Tibial nerve (tissue), 4 donors: ENCODE measurements around the gene SLC25A13. TPM values are rescaled to one million over a fixed set of nuclear protein-coding genes. Genes with fewer than 3 reads are reported as not detected.

ENCODE experiments used
- DNase-seq, 2 donors: peaks; one replicate each; pipeline ENCODE4 v3.0.0-alpha.2; 2019; ENCODE audit warnings: low spot score in 2 of 2
- H3K27ac ChIP-seq, 4 donors: fragments of 200-600 bp; sonication (generic) in 3 of 4; one replicate each; pipeline ENCODE4 v1.5.1; 2017 to 2019; ENCODE audit warnings: mild to moderate bottlenecking in 1 of 4
- H3K27me3 ChIP-seq, 2 donors: fragments of 200-600 bp; sonication (generic) in 1 of 2; one replicate each; pipeline versions ENCODE4 v1.5.1 to v1.6.0; 2017 to 2019
- H3K36me3 ChIP-seq, 3 donors: fragments of 200-600 bp; sonication (generic); one replicate each; pipeline ENCODE4 v1.5.1; 2018 to 2019
- H3K4me1 ChIP-seq, 4 donors: fragments of 200-600 bp; sonication (generic) in 3 of 4; one replicate each; pipeline ENCODE4 v1.5.1; 2017 to 2019
- H3K4me3 ChIP-seq, 4 donors: fragments of 200-600 bp; sonication (generic) in 3 of 4; one replicate each; pipeline ENCODE4 v1.5.1; 2017 to 2019; ENCODE audit warnings: mild to moderate bottlenecking in 1 of 4, moderate library complexity in 1 of 4
- H3K9me3 ChIP-seq, 4 donors: fragments of 200-600 bp; sonication (generic) in 3 of 4; one replicate each; pipeline ENCODE4 v1.5.1; 2017 to 2019
- EP300 ChIP-seq, 2 donors: sonication (generic); formaldehyde crosslinking; IDR thresholded peaks; one replicate each; pipeline ENCODE4 v1.6.1; 2017; ENCODE audit warnings: antibody characterized with exemption in 2 of 2, mild to moderate bottlenecking in 1 of 2
- POLR2A ChIP-seq, 2 donors: fragments of 450-650 bp; IDR thresholded peaks; one replicate each; pipeline ENCODE4 v1.6.1; 2017; ENCODE audit warnings: antibody characterized with exemption in 2 of 2, mild to moderate bottlenecking in 2 of 2, moderate library complexity in 2 of 2
- WGBS, 2 donors: methylation state at CpG; one replicate each; pipeline ENCODE4 v1.1.5; 2018; 5-methylcytosine and 5-hydroxymethylcytosine counted together
- total RNA-seq, 4 donors: library from RNA; depleted of rRNA; stranded (reverse); fragments of >200 nt; gene quantifications; one replicate each; pipeline ENCODE4 v1.1.0, GENCODE V29; 2016
- TF ChIP-seq, protein P1 (sequence below), 5 experiments: fragments of 200-600 bp in 3 of 5; fragments of 450-650 bp in 2 of 5; sonication (generic) in 3 of 5; IDR thresholded peaks; one replicate each; pipeline ENCODE4 v1.5.1; 2016 to 2019; ENCODE audit warnings: antibody characterized with exemption in 5 of 5, mild to moderate bottlenecking in 3 of 5, moderate library complexity in 2 of 5

SLC25A13 gene
- total RNA-seq, 4 donors from 2014 or later = 22.2 to 42.2 (median 29.6) TPM

GRCh38 chr7:96151889-96152288, 170.0 kb downstream of the SLC25A13 start:
- no peak for TF ChIP-seq EP300 (IDR thresholded peaks at IDR 0.05)
- TF ChIP-seq, protein P1, sequence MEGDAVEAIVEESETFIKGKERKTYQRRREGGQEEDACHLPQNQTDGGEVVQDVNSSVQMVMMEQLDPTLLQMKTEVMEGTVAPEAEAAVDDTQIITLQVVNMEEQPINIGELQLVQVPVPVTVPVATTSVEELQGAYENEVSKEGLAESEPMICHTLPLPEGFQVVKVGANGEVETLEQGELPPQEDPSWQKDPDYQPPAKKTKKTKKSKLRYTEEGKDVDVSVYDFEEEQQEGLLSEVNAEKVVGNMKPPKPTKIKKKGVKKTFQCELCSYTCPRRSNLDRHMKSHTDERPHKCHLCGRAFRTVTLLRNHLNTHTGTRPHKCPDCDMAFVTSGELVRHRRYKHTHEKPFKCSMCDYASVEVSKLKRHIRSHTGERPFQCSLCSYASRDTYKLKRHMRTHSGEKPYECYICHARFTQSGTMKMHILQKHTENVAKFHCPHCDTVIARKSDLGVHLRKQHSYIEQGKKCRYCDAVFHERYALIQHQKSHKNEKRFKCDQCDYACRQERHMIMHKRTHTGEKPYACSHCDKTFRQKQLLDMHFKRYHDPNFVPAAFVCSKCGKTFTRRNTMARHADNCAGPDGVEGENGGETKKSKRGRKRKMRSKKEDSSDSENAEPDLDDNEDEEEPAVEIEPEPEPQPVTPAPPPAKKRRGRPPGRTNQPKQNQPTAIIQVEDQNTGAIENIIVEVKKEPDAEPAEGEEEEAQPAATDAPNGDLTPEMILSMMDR (IDR thresholded peaks at IDR 0.05) = no peak
- DNase-seq = no peak
- H3K27me3 ChIP-seq = no peaks in the 10 kb centered on the region
- no peaks in the 10 kb centered on the region for H3K9me3 ChIP-seq
- H3K4me1 ChIP-seq = no peaks in the 10 kb centered on the region
- WGBS, 2 donors = 95 to 100% methylated on average over 3 of the region's 3 CpGs
- no peak overlapping the region for H3K4me3 ChIP-seq
- H3K36me3 ChIP-seq = peaks cover 0 to 37% (median 0%) of the 10 kb centered on the region in 3 donors
- H3K27ac ChIP-seq = no peak overlapping the region

GRCh38 chr7:96144260-96144526, 177.7 kb downstream of the SLC25A13 start:
- H3K4me1 ChIP-seq = no peaks in the 10 kb centered on the region
- H3K27me3 ChIP-seq = no peaks in the 10 kb centered on the region
- DNase-seq = no peak
- no peak overlapping the region for H3K27ac ChIP-seq
- peaks cover 0 to 59% (median 0%) of the 10 kb centered on the region in 3 donors for H3K36me3 ChIP-seq
- WGBS, 2 donors = 59 to 81% methylated on average over 1 of the region's 1 CpG
- TF ChIP-seq, protein P1 (IDR thresholded peaks at IDR 0.05) = no peak
- no peak for TF ChIP-seq EP300 (IDR thresholded peaks at IDR 0.05)
- H3K9me3 ChIP-seq = no peaks in the 10 kb centered on the region
- no peak overlapping the region for H3K4me3 ChIP-seq

DNA sequence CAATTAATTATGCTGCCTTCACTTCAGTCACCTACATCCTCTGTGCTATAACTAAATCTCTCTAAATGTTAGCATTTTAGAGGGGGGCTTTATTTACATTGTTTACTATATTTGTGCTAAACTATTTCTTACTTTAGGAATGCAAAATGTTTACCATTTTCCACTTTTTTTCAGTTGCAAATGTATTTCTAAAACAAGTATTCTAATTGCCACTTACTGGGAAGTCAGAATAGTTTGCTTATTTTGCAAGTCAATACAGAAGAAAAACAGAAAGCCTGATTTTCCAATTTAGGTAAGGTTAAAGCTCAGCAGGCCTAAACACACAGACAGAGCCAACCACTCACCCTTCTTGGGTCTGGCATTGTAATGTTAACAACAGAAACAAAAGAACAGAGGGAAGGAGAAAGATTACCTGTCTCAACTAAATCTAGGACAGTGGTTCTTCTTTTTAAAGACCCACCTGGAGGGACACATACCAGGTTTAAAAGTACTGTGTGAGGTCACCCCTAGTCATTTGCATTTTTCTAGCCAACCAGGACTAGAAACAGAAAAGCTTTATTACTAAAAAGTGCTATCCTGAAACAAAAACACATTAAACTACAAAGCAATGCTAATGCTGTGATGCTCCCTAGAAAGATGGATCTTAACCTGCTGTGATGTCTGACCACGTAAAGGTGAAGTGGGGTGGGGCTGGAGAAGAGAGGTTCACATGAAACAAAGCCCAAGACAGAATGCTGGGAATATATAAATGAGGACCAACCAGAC, 178.2 kb downstream of the SLC25A13 start:
- 76 to 80% methylated on average over 1 of the region's 1 CpG for WGBS, 2 donors
- no peaks in the 10 kb centered on the region for H3K4me1 ChIP-seq
- H3K4me3 ChIP-seq = no peak overlapping the region
- no peaks in the 10 kb centered on the region for H3K27me3 ChIP-seq
- peaks cover 0 to 55% (median 0%) of the 10 kb centered on the region in 3 donors for H3K36me3 ChIP-seq
- no peak for DNase-seq
- TF ChIP-seq POLR2A (IDR thresholded peaks at IDR 0.05) (no peak), EP300 (IDR thresholded peaks at IDR 0.05) (no peak)
- TF ChIP-seq, protein P1 (IDR thresholded peaks at IDR 0.05) = no peak
- no peaks in the 10 kb centered on the region for H3K9me3 ChIP-seq
- no peak overlapping the region for H3K27ac ChIP-seq

DNA sequence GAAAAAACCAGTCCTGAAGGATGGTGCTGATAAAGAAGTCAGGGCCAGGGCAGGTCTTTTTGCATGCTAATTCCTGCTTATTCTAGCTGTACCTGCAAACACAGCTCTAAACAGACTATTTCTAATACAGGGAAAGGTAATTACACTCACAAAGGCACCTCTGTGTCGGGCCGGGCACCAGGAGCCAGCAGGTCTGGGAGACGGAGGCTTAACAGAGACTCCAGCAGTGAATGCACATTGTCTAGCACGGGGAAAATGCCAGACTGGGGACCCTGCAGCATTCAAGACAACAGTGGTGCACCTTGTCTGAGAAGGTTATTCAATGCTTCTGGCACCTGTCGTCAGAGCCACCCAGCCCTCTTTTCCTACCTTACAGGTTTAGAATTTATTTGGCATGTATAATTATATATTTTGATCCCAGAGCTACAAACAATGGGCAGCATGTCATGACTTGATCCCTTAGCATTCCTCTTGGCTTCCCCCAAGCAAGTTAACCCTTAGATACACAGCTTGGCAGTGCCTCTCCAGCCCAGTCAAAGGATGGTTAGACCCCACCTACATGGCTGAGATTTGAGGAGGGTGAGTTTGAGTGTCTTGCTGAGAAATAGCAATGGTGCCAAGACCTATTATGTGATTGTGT, 185.2 kb downstream of the SLC25A13 start:
- H3K27me3 ChIP-seq = no peaks in the 10 kb centered on the region
- 83 to 93% methylated on average over 5 of the region's 5 CpGs for whole genome bisulfite sequencing, 2 donors
- TF ChIP-seq POLR2A (IDR thresholded peaks at IDR 0.05) (no peak), EP300 (IDR thresholded peaks at IDR 0.05) (no peak)
- no peak overlapping the region for H3K27ac ChIP-seq
- DNase-seq = no peak
- peaks cover 0 to 8% (median 0%) of the 10 kb centered on the region in 4 donors for H3K4me1 ChIP-seq
- no peaks in the 10 kb centered on the region for H3K9me3 ChIP-seq
- H3K36me3 ChIP-seq = peaks cover 0 to 26% (median 0%) of the 10 kb centered on the region in 3 donors
- H3K4me3 ChIP-seq = no peak overlapping the region

- peaks cover 0 to 28% (median 0%) of the 10 kb centered on the region in 3 donors for H3K36me3 ChIP-seq
- no peaks in the 10 kb centered on the region for H3K27me3 ChIP-seq
- no peak overlapping the region for H3K27ac ChIP-seq
- peaks cover 0 to 8% (median 0%) of the 10 kb centered on the region in 4 donors for H3K4me1 ChIP-seq
- no peak for DNase-seq
- H3K9me3 ChIP-seq = no peaks in the 10 kb centered on the region
- H3K4me3 ChIP-seq = no peak overlapping the region
- TF ChIP-seq EP300 (IDR thresholded peaks at IDR 0.05) (no peak), POLR2A (IDR thresholded peaks at IDR 0.05) (no peak)
- TF ChIP-seq, protein P1 (IDR thresholded peaks at IDR 0.05) = no peak
- 93 to 95% methylated on average over 2 of the region's 2 CpGs for WGBS, 2 donors
These were observed 186.7 kb downstream of the SLC25A13 start for GRCh38 chr7:96135241-96135640.
